NCI-H146 treated with DMSO at 0.1 percent for 48 hours (cell line): ENCODE results near the gene COMMD9.

Experiments
- DNase-seq: peaks from one replicate; lab custom pipeline; 2025; ENCODE audit not compliant: unreplicated experiment; lab: John Stamatoyannopoulos, UW

COMMD9 gene

DNA sequence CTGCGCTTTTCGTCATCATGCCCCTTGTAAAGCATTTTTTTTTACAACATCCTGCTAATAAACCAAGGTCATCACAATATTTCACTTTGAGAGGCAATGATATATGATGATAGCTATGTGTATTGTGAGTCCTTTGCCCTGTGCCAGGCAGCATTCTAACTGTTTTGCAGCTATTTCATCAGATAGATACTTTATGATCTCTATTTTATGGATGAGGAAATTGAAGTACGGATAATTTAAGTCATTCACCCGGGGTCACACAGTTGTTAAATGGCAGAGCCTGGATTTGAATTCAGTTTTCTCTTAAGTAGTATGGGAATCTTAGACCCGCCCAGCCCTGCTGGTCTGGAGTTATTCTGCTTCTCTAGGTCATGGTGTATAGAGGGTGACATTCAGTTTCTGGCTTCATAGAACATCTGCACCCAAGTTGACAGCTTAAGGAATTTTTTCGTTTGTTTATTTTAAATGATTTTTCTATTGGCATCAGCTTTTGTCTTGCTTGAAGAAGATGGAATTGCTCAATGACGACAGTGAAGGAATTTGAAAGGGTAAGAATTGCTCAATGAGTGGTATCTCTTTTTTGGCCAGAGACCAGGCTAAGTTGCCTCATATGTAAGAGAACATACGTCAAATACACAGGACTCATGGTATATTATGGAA lies 7.8 kb upstream of the COMMD9 start:
- DNase-seq: no peak

DNA sequence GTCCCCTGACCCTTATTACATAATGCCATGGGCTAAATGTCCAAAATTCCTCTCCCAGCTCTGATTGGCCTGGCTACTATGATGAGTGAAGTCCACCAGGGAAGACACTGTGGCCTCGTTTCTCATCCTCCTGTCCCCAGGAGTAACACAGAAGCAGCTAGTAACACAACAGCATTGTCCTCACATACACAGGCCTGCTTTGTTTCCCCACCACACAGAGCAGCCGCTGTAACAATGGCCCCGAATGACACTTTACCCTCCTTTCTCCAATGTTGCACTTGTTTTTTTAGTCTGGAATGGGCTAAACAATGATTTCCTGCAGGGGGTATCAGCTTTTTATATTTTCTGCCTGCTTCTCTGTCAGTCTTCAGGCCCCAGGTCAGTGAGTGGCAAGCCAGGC lies 6.7 kb upstream of the COMMD9 start, which contains the start of gene PRR5L:
PRR5L (plus strand) TSS at position 363 of the 400 bp plus-strand sequence. CDS start 104,834 bp downstream, outside the sequence.
- no peak for DNase-seq

DNA sequence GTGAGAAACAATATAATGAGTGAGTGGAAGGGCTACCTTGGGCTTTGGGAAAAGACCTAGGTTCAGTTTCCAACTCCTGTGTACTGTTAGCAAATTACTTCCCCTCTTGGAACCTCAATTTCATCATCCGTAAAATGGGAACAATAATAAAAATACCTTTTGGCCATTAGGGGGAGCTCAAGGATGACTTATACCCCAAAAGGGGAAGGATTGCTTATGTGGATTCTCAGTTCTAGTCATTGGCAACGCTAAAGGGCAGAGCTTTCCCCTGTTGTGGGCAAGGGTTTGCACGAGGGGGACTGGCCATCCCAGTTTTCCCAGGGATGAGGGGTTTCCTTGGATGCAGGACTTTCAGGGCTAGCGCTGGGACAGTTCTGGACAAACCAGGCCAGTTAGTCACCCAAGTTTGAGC lies 3.1 kb upstream of the COMMD9 start:
- no peak for DNase-seq

DNA sequence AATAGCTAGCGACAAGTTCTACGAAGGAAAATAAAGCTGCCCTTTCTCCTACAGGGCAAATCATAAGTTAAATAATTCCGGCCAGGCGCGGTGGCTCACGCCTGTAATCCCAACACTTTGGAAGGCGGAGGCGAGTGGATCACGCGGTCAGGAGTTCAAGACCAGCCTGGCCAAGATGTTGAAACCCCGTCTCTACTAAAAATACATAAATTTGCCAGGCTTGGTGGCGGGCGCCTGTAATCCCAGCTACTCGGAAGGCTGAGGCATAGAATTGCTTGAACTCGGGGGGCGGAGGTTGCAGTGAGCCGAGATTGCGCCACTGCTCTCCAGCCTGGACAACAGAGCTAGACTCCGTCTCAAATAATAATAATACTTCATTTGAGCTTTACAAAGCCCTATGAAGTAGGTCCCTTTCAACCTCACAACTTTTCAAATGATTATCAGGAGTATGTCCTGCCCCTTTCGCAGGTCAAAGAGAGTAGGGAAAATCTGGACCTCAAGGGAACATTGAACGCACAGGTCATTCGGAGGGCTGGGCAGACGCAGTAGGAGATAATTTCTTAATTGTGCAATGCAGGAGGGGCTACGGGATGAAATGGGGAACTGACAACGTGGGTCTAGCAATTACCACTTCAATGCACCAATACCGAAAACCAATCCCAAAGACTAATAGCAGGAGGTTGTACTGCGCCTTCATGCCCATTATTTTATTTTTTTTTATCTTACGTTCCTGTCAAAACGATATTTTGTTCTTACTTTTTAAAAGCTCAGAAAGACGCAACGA lies 590 bp downstream of the COMMD9 start:
- no peak for DNase-seq

DNA sequence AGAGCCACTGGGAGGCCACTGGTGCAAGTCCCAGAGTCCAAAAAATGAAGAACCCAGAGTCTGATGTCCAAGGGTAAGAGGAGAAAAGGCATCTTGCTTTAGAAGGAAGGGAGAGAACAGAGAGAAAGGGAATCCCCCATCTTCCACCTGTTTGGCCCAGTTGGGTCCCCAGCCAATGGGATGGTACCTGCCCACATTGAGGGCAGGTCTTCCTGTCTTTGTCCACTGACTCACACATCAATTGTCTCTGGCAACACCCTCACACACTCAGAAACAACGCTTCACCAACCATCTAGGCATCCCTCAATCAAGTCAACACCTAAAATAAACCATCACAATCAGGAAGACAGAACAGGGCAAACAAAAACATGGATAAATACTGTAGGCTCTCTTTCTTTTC lies 6.3 kb downstream of the COMMD9 start:
- DNase-seq: no peak

DNA sequence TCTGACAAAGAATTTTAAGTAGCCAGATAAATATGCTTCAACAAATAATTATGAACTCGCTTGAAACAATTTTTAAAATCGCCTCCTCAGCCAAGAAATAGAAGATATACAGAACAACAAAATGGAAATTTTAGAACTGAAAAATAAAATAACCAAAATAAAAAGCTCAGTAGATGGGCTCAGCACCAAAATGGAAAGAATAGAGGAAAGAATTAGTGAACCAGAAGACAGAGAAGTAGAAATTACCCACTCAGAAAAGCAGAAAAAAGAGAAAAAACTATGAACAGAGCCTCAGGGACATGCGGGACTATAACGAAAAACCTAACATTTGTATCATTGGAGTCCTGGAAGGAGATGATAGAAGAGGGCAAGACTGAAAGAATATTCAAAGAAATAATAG lies 7.4 kb downstream of the COMMD9 start:
- DNase-seq: no peak

DNA sequence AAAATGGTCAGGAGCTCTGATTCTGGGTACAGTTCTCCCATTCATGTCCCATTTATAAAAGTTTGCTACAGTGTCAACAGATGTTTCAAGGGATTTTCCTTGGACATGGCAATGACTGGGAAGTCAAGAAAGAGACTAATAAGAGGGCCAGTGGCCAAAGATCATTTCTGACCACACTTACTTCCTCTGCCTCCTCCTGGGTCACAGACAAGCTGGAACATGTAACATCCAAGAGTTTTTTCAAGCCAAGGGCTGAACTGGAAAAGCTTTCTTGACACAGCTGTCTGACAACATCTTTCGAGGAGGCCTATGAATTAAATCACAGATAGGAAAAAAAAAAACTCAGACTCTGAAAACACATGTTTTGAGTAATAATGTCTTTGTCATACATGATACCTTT lies 8.7 kb downstream of the COMMD9 start:
- no peak for DNase-seq

DNA sequence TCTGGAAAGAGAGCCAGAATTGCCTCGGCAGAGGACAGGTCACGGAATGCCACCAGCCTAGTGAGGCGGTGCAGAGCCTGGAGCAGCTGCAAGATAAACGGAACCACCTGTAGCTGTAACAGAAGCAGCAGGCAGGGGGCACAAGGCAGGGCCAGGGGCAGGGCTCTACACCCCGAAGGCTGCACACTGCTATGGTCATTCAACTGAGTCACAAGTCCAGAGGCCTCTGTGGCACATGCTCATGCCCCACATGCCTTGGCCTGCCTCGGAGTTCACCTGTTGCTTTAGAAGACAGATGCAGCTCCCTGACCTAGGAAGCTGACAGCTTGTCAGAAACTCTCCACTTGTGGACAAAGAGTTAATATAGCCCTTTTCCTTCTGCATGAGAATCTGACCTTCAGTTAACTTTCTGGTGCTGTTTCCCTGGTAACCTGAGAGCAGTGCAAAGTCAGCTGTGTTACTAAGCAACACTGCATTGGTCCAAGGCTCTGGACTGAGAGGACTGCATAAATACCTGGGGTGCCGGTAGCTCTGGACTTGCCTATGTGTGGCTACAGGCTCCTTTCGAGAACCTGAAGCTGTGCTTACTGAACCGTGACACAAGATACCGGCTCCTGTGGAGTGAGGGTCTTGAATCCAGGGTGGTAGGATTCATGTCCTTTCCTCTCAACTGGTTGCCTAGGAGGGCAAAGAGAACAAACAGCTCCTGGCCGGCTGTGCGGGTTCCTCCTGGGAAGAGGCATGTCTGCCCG lies 10.5 kb downstream of the COMMD9 start:
- no peak for DNase-seq

DNA sequence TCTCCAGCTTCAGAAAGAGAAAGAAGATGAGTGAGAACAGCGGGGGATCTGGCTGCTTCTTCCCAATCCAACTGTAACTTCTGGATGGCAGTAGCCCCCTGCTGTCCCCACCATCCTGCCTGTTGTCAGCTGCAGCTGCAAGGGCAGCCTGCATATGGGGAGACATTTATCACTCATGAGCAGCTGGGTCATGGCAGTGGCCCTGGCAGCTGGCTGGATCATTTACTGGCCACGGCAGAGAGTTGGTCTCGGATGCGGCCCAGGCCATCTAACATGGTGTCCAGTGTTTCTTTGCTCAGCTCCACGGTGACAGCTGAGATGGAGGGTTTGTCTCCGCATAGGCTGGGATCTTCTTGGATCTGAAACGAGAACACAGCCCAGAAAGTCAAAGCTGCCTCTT lies 14.8 kb downstream of the COMMD9 start:
- DNase-seq: no peak

DNA sequence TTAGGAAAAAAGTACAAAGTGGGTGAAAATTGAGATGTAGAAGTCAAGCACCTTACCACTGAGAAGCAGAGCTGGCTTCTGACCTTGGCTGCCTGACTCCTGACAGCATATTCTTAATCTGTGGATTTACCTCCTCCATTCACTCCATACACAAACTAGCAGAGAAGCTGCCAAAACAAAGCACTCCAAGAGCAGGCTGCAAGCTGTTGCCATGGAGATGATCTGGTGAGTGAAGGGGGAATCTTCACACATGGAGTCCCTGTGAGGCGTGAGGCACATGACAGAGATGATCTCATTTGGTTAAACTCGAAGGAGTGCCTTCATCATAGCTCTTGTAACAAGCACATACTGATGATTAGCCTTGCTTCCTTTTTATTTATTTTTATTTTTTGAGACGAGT lies 16.1 kb downstream of the COMMD9 start:
- no peak for DNase-seq

DNA sequence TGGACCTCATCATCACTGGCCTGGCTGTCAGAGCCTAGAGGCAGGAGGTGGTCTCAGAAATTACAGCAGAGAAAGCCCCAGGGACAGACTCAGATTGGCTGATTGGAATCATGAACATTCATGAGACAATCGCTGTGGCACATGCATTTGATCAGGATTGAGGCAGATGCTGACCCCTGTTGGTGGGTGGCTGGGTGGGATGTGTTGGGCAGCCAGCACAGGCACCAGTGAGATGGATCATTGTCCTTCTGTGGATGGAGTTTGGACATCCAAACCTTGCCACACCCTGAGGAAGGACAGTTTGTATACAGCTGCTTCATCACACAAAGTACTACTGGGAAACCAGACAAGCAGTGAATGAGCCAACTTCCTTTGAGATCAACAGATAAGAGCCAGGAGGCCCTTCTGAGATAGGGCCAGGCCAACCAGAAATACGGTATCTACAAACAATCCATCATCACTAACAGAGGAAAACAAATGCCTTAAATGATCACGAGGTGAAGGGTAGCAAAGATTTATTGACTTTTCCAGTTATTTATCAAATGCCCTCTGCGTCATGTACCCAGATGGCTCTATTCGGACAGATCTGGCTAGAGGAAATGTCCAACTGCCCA lies 17.3 kb downstream of the COMMD9 start:
- no peak for DNase-seq

DNA sequence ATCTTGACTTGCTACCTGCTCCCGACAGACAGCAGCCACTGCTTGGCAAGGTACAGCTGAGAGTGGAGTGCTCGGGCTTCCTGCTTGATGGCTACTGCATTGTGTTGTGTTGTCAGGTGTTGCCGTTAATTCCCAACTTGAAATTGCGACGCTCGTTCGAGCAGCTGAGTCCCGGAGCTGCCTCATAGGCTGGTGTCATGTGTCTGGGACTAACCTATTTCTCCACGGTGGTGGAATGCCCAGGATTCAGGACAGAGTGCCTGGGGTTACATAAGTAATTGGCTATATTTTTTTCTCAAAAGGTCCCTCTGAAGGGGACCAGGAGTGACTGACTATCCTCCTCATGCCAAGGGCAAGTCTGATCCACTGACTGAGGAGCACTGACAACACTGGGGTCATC lies 18.5 kb downstream of the COMMD9 start:
- no peak for DNase-seq

DNA sequence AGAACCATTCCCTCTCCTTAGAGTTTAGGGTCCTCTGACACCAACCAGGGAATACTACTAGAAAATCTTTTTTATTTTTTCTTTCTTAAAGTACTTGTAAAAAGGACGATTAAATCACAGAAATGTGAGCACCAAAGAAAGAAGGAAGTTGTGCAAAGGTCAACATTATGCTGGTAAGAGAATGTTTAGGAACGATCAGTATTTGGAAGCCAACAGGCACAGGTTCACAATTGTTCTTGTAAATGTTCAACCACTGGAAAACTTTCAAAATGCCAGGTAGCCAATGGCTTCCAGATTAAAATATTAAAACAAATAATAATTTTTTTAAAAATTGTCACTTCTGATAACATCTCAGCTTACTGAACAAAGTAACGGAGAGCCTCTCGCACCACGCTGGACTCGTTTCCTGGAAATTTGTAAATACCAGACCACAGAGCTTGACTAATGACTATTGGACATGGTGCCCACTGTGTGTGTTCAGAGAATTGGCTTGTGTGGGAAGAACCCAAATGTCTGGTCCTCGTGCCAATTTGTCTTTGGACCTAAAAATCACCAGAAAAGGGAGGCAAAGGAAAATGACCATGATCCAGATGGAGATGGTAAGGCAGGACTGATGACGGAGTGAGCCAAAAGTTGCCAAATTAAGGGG lies 20.8 kb downstream of the COMMD9 start:
- no peak for DNase-seq

DNA sequence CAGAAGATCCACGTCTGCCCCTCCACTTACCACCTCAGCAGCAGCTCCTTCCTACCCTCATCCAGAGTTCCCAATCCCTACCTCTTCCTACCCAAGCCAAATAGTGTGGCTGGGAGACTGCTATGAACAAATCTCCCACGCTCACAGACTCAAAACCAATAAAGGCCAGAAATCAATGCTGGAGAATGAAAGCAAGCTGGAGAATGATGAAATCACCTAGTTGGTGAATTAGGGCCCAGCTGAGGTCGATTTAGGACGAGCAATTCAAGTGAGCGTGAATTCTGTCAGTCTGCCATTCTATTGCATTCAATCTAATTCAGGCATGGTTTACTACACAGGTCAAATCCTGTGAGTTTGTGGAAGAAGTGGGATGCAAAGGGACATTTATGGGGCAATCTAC lies 22.5 kb downstream of the COMMD9 start:
- DNase-seq: no peak

DNA sequence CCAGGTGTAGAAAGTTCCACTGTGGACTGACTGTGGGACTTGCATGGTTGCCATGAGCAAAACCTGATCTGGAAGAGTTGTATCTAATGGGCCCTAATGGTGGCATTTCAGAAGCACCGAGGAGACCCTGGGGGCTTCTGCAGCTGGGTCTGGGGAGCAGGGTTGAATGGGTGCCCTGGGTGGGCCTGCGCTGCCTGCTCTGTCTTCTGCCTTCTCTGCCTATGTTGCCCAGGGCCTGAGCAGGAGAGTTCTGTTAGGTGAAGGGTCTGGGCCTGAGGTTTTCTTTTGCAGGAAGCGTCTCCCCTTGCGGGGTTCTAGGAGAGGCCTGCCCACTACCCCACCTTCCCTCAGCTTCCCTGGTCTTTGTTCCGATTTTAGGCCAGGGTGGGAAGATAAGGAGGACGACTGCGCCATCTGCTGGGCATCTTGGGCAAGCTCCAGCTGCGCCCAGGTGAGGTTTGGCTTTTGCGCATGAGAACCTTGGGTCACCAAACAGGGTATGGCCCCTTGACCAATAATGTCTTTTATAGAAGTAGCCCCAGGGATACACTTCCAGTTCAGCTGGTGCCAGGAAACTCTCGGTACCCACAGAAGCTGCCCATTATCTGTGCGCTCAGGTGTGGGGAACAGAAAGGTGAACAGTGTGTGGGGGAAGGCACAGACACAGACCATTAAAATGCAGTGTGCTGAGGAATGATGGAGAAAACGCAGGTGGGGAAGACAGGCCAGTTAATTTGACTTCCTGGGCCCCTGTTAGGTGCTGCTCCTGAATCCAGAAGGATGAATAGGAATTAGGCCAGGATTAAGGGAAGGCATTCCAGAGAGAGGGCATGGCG lies 23.2 kb downstream of the COMMD9 start:
- peak; percentile 40 for DNase-seq

DNA sequence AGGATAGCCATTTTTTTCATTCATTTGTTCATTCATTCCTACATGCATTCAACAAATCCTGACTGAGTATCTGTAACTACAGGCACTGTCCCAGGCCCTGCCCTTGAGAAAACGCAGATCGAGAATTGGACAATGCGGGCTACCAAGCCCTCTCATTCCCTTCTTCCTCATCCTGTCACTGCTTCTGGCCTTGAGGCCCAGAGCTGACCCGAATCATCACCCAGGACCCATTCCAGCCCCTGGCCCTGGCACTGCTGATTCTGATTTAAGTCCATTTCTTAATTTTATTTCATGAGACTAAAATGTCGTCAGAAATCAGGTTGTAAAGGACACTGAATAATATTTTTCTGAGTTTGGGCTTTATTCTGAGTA lies 24.3 kb downstream of the COMMD9 start:
- DNase-seq: no peak

DNA sequence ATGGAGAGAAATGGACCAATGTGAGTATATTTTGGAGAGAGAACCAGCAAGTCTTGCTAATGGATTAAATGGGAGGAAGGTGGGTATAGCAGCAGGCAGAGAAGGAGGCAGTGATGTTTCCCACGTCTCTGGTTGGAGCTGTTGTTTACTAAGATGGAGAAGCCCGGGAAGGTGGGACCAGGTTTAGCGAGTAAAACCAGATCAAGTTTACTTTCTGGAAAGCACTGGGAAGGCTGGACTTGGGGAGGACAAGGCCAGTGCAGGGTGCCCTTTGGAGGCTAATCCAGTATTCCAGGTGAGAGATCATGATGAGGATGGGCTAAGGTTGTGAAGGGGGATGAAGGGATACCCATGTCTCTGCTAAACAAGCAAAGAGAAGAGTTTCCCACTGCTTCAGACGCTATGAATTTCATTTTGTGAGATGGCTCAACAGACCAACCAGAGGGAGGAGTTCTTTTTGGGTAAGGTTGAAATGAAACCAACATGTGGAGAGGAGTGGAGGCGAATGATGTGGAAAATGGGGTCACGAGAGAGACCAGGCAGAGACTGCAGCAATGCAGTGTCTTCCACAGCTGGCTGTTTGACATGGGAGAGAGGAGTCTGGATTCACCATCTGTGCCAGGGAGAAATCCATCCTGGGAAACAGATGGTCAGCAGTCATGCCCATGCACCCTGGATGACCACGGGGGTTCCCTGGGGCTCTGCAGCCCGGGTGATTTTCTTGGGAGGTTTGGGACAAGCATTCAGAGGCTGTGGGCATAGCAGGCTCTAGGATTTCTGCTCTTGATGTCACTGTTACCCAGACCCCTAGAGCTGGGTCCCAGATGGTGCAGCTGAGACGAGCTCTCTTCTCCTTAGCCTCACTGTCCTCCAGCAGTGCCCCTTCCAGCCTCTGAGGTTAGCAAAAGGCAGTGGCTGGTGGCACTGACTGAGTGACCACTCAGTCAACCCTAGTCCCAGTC lies 24.9 kb downstream of the COMMD9 start:
- DNase-seq: no peak

DNA sequence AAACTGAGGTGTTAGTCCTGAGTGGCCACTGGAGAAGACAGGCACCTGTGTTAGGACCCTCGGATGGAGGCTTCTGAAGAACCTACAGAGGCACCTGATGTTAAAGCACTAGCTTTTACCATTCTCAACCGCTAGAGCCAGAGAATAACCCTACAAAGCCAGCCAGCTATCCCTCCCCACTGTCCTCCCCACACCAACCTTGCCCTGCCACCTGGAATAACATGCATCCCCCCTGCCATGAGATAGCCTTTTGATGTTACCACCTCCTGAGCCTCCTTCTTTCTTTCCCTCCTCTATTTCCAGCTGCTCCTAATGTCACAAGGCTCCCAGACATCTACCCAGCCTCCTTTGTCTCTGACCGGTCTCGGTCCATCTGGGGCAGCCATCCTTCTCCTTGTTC lies 28.1 kb downstream of the COMMD9 start:
- peak; percentile 33 for DNase-seq

DNA sequence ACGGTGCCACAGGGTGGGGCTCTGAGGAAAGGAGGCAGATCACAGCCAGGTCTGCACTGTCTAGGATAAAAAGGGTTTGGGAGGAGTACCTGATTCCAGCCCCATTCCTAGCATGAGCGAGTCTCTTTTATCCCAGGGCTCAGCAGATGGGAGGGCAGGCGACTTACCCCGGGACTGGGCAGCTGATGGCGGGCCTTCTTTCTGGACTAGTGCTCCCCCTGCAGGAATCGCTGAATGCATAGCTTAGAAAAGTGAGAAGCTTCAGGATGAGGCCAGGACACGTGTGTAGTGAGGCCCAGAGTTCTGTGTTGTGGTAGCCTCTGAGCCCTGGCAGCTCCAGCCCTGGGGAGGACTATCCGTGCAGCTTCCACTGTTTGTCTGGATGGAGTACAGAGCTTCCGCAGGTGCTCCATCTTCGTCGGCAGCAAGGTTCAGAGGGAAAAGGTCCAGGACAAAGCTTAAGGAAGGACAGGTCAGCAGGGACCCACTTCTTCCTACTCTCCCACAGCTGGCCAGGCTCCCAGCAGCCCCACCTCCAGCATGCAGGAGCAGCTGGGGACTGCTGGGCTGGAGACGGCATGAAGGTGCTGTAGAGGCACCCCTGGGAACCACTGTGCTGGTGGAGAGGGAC lies 30.4 kb downstream of the COMMD9 start:
- DNase-seq: peak; percentile 30
